RWPE1 (cell line): ENCODE results near the gene PCDHB7.
"Not testable (repeated sequence)": the region's sequence is repeated elsewhere in the genome, so short reads cannot be mapped to it uniquely, and the experiment has no call there.

Source experiments
- CTCF ChIA-PET: fragments of 350-600 bp; sonication (Branson Sonifier 250); formaldehyde crosslinking; extraction: SDS; loops from one replicate; lab custom pipeline; 2021; lab: Yijun Ruan, JAX
- POLR2A ChIA-PET: fragments of 400-600 bp; formaldehyde crosslinking; extraction: SDS; loops from one replicate; lab custom pipeline; 2020; ENCODE audit warnings: antibody characterized with exemption; ENCODE audit not compliant: low non-redundant PET; lab: Yijun Ruan, JAX
- DNase-seq: peaks from one replicate; pipeline ENCODE4 v3.0.0; 2012; ENCODE audit warnings: low spot score
- H3K27ac ChIP-seq: fragments of 450-650 bp; 2 replicates; pipeline ENCODE4 v1.5.1; 2017
- CTCF ChIP-seq: fragments of 450-650 bp; conservative IDR thresholded peaks from 2 replicates; pipeline ENCODE4 v1.5.1; 2017; ENCODE audit warnings: low read depth, mild to moderate bottlenecking

PCDHB7 gene

GRCh38 chr5:141213656-141214339, 41.4 kb downstream of the PCDHB7 start, which contains the start of gene PCDHB13:
TSS of gene PCDHB13 (plus strand) at chr5:141213919. CDS start at chr5:141214124, 205 bp downstream.
- POLR2A ChIA-PET, DNase-seq, H3K27ac ChIP-seq: not testable (repeated sequence)
- peak; percentile 66 for TF ChIP-seq CTCF
- CTCF ChIA-PET: interaction anchor here (0.7 to 1.2 kb wide), 6 partner anchors 17 to 1986 kb away, joined by 3 read pairs; no protein-coding TSS in a partner anchor

- POLR2A ChIA-PET, CTCF ChIA-PET: not testable (repeated sequence)
Measured at GRCh38 chr5:141214583-141214982, 42.1 kb downstream of the PCDHB7 start.

GRCh38 chr5:141215504-141215903, 43.1 kb downstream of the PCDHB7 start:
- POLR2A ChIA-PET, DNase-seq, H3K27ac ChIP-seq, CTCF ChIA-PET: not testable (repeated sequence)

More at GRCh38 chr5:141214583-141214982, 42.1 kb downstream of the PCDHB7 start:
- DNase-seq, H3K27ac ChIP-seq: not testable (repeated sequence)

- H3K27ac ChIP-seq, CTCF ChIA-PET, DNase-seq, POLR2A ChIA-PET: not testable (repeated sequence)
Measured at GRCh38 chr5:141216035-141216434, 43.6 kb downstream of the PCDHB7 start.

- ChIA-PET CTCF (interaction anchor here (0.6 to 2.9 kb wide), 26 partner anchors 11 to 1043 kb away, joined by 3 to 12 read pairs (median 4); partner anchors contain the start of genes PCDHB10, PCDHB11, PCDHGA2 and PCDHGB3), POLR2A (no interaction called here)
- peak; percentile 60 for DNase-seq
- peak; percentile 57; the same call in 1 of the 2 replicates for TF ChIP-seq CTCF
- H3K27ac ChIP-seq: no peak within 1 kb of the TSS
Measured at GRCh38 chr5:141223112-141223783, 50.8 kb downstream of the PCDHB7 start, which contains the start of gene PCDHB14. TSS of gene PCDHB14 (plus strand) at chr5:141223343. CDS start at chr5:141223506, 163 bp downstream.

GRCh38 chr5:141224844-141225243, 52.4 kb downstream of the PCDHB7 start:
- CTCF ChIA-PET: interaction anchor here (2.9 kb wide), 1 partner anchor 300 kb away, joined by 12 read pairs; no protein-coding TSS in a partner anchor
- DNase-seq, H3K27ac ChIP-seq, POLR2A ChIA-PET: not testable (repeated sequence)

DNA sequence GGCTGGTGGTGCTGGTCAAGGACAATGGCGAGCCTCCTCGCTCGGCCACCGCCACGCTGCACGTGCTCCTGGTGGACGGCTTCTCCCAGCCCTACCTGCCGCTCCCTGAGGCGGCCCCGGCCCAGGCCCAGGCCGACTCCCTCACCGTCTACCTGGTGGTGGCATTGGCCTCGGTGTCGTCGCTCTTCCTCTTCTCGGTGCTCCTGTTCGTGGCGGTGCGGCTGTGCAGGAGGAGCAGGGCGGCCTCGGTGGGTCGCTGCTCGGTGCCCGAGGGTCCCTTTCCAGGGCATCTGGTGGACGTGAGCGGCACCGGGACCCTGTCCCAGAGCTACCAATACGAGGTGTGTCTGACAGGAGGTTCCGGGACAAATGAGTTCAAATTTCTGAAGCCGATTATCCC, 53.0 kb downstream of the PCDHB7 start:
- DNase-seq, POLR2A ChIA-PET: not testable (repeated sequence)
- CTCF ChIA-PET: interaction anchor here (0.6 kb wide), 2 partner anchors 356 to 428 kb away, joined by 3 read pairs; partner anchors contain the start of gene PCDHA11

More for the DNA sequence above, 53.0 kb downstream of the PCDHB7 start:
- H3K27ac ChIP-seq: not testable (repeated sequence)
